Measurements from ENCODE around the gene FBLN2. TPM values are rescaled to one million over a fixed set of nuclear protein-coding genes. Genes with fewer than 3 reads are reported as not detected.

Gene FBLN2
- total and polyA plus RNA-seq, 2 of the 4 experiments (the other 2 are of a cell fraction): 11.8 to 60.8 TPM

- no peak overlapping the region for H4K91ac ChIP-seq (ENCODE audit: insufficient read depth, low read depth, low read length)
- no peaks in the 10 kb centered on the region for H3K9me1 ChIP-seq (ENCODE audit: insufficient read depth, low read length)
- WGBS, 2 experiments (ENCODE audit: extremely low coverage in 2 of 2, insufficient read length in 1 of 2): 56% methylated on average over 2 of the region's 4 CpGs; no CpG with 5 or more reads in 1 of the 2 experiments
- in situ Hi-C loops (cut with MboI; ENCODE audit: low sequenced_read_pairs): no loop called here
- BruUV-seq (replicated peaks): no TSS peak
- H3K23ac ChIP-seq (ENCODE audit: low read depth, low read length): no peak overlapping the region
- no peak overlapping the region for H3K9ac ChIP-seq (ENCODE audit: low read depth, low read length)
- H3K27ac ChIP-seq (ENCODE audit: insufficient read depth, low read length): no peak overlapping the region
- no peak overlapping the region for H2BK20ac ChIP-seq (ENCODE audit: low read depth, low read length)
- intact Hi-C loops (cut with micrococcal nuclease): no loop called here
- H3K36me3 ChIP-seq (ENCODE audit: control insufficient read depth, insufficient read depth, low read length): no peaks in the 10 kb centered on the region
- no peak overlapping the region for H2AK9ac ChIP-seq (replicated peaks; ENCODE audit: low read depth, low read length, poor library complexity)
- no peaks in the 10 kb centered on the region for H3K79me1 ChIP-seq (ENCODE audit: low read depth in 1 of 2, low read length in 2 of 2)
- H3K4me3 ChIP-seq (ENCODE audit: insufficient read depth, low read depth, low read length): no peak overlapping the region
- H4K5ac ChIP-seq (ENCODE audit: low read depth, low read length): no peak overlapping the region
- H3K14ac ChIP-seq (replicated peaks; ENCODE audit: low read depth, low read length): no peak overlapping the region
- no peak overlapping the region for H2AK5ac ChIP-seq (ENCODE audit: low read depth, low read length)
- no peak overlapping the region for H2BK120ac ChIP-seq (ENCODE audit: low read depth, low read length)
- TF ChIP-seq CEBPB (IDR thresholded peaks at IDR 0.05; ENCODE audit: low read depth, low read length) (no peak), SMC3 (IDR thresholded peaks at IDR 0.05; ENCODE audit: low read depth, low read length) (no peak), MAFK (IDR thresholded peaks at IDR 0.05; ENCODE audit: low read depth, low read length) (no peak), NFE2L2 (IDR thresholded peaks at IDR 0.05; ENCODE audit: low read depth, low read length) (no peak), CHD1 (IDR thresholded peaks at IDR 0.05; ENCODE audit: low read depth, low read length) (no peak), CTCF (conservative IDR thresholded peaks at IDR 0.05; ENCODE audit: low read depth, low read length) (no peak), POLR2A (IDR thresholded peaks at IDR 0.05; ENCODE audit: low read depth, low read length) (no peak), RCOR1 (IDR thresholded peaks at IDR 0.05; ENCODE audit: insufficient replicate concordance, low read length) (no peak), RAD21 (IDR thresholded peaks at IDR 0.05; ENCODE audit: low read length) (no peak), USF2 (IDR thresholded peaks at IDR 0.05; ENCODE audit: low read depth, low read length) (no peak), RFX5 (IDR thresholded peaks at IDR 0.05; ENCODE audit: low read depth, low read length) (no peak), FOS (IDR thresholded peaks at IDR 0.05; ENCODE audit: low read depth, low read length) (no peak), ELK1 (IDR thresholded peaks at IDR 0.05; ENCODE audit: borderline replicate concordance, low read depth, low read length) (no peak), MAZ (IDR thresholded peaks at IDR 0.05; ENCODE audit: borderline replicate concordance, low read depth, low read length) (no peak)
- POLR2A ChIA-PET (ENCODE audit: unreplicated experiment): no interaction called here
- H3K56ac ChIP-seq (ENCODE audit: extremely low read depth, insufficient read depth, low read length): no peak overlapping the region
- H3K27me3 ChIP-seq (ENCODE audit: control insufficient read depth, insufficient read depth, low read length): peaks cover 1% of the 10 kb centered on the region
- dilution Hi-C loops (cut with HindIII; ENCODE audit: low sequenced_read_pairs, unreplicated experiment): no loop called here
- no peak overlapping the region for H2AFZ ChIP-seq (replicated peaks; ENCODE audit: low read length, poor library complexity)
- H2BK15ac ChIP-seq (ENCODE audit: low read depth, low read length): no peak overlapping the region
- H4K8ac ChIP-seq (ENCODE audit: low read depth in 2 of 2, low read length in 2 of 2): no peak overlapping the region
- H3K4me1 ChIP-seq (ENCODE audit: control insufficient read depth, insufficient read depth, low read length): no peaks in the 10 kb centered on the region
- no peak overlapping the region for H3K4ac ChIP-seq (ENCODE audit: low read depth, low read length)
- H3K4me2 ChIP-seq (ENCODE audit: low read depth, low read length): no peak overlapping the region
- no peaks in the 10 kb centered on the region for H4K20me1 ChIP-seq (ENCODE audit: insufficient read depth, low read length)
- CTCF ChIA-PET: interaction anchor here (0.5 kb wide), 1 partner anchor 170 kb away, joined by 3 read pairs; no protein-coding TSS in a partner anchor
- no peaks in the 10 kb centered on the region for H3K9me3 ChIP-seq (ENCODE audit: control insufficient read depth, insufficient read depth, low read length)
- no peak overlapping the region for H3K18ac ChIP-seq (ENCODE audit: low read depth, low read length)
- ATAC-seq (ENCODE audit: low read depth) (no peak), DNase-seq (no peak)
- no peak overlapping the region for H2BK5ac ChIP-seq (ENCODE audit: low read depth, low read length, poor library complexity, severe bottlenecking)
Measured at GRCh38 chr3:13670292-13670691, 121.4 kb downstream of the FBLN2 start.

Data from IMR-90 (cell line).